Astrocyte of the hippocampus (primary cell): ENCODE data around the gene LDB3.

Experiments used
- DNase-seq: peaks from one replicate; pipeline ENCODE4 v3.0.0; 2011; ENCODE audit warnings: low read depth, low spot score

The LDB3 gene

GRCh38 chr10:86706401-86706841 lies 38.1 kb downstream of the LDB3 start:
- no peak for DNase-seq

DNA sequence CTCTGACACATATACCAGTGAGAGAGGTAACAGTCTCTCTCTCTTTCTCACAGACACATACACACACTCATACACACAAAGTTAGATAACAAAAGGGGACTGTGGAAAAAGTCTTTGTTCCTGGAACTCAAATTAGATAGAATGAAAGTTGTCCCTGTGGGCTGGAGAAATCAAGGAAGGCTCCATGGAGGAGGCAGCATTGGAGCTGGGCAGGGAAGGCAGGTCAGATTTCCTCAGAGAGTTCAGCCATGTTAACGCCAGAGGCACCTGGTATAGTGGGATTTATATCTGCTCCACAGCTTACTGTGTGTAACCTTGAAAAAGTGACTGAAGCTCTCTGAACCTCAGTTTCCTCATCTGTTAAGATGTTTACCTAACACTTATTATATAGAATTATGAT lies 38.7 kb downstream of the LDB3 start:
- DNase-seq: no peak

- no peak for DNase-seq
Observed at GRCh38 chr10:86707505-86707904, 39.2 kb downstream of the LDB3 start.

DNA sequence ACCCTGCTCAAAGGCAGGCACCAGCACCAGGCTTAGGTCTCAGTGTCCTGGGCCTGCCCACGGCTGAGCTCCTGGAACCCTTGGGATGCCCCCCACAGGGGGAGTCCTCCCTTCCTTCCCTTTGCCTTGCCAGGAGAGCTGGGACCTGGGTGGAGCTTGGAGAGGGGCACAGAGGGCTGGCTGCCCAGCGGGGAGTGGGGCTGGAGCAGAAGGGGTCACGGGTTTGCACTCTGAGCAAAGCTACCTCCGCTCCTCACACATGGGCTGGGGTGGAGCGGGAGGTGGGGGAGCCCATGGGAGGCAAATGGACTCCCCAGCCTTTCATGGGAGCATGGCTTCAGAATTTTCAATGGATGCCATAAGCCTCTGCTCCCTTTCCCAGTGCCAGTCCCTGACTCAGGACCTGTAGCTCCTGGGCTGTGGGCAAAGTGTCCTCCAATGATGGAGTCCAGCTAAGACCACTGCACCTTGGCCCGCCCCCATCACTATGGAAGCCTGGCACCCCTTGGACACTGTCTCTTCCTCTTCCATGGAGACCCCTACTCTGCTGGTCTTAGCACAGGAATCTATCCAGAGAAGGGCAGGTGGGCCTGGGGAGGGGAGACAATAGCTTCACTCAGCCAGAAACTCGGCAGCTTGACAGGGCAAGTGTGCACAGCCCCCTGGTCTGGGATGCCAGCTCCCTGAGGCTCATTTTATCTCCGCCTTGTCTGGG lies 39.9 kb downstream of the LDB3 start:
- no peak for DNase-seq

- DNase-seq: no peak
Observed at GRCh38 chr10:86708783-86709380, 40.6 kb downstream of the LDB3 start.

- DNase-seq: no peak
Observed at GRCh38 chr10:86709396-86710185, 41.3 kb downstream of the LDB3 start.

- DNase-seq: peak; percentile 98
Observed at GRCh38 chr10:86710987-86711512, 42.7 kb downstream of the LDB3 start.

DNA sequence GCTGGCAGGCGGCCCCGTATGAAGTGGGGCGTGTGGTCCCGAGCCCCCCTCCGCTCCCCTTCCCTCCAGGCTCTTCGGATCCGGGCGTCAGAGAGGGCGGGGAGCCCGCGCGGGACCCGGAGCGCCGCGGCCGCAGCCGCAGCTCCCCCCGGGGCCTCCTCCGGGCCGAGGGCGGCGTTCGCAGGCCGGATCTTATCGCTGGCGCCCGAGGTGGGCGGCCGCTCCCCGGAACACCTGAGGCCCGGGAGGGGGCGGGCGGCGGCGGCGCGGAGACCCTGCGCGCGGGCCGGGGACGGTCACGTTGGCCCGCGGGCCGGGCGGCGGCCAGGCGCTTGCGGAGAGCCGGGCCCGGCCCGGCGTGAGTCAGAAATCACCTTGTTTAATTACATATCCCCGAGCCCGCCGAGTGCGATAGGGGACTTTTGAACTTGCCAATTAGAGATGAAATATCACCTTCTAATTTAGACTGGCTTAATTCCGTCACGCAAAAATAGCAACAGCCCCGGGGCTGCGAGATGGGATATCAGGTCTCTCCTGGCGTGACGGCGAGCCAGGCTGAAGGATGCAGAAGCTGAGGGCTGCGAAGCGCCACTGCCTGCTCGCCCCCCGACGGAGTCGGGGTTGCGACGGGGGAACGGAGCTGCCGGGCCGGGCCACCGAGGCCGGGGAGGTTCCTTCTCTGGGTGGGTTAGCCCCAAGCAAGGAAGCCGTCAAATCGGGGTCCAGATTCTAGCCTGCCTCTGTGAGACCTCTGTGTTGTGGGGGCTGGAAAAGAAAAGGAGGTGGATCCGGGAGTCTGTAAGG lies 43.4 kb downstream of the LDB3 start:
- peak; percentile 73 for DNase-seq

DNA sequence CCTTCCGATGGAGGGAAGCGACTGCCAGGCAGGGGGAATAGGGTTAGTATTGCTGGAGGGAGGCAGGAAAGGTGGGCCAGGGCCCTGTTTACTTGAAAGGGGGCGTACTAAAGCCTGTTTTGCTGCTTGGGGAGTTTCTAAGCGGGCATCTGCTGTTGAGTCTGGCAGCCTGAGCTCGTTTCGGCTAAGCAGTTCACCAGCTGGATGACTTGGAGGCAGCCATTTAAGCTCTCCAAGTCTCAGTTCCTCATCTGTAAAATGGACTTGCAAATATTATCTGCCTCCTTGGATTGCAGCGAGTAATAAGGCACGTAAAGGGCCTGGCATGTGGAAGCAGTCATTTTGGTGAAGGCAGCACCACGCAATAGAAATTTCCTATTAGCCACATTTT lies 44.0 kb downstream of the LDB3 start:
- DNase-seq: no peak

GRCh38 chr10:86715156-86715795 lies 47.0 kb downstream of the LDB3 start:
- DNase-seq: no peak

- DNase-seq: no peak
Observed at GRCh38 chr10:86715836-86716235, 47.5 kb downstream of the LDB3 start.

- DNase-seq: no peak
Observed at GRCh38 chr10:86716466-86716865, 48.2 kb downstream of the LDB3 start.

- no peak for DNase-seq
Observed at GRCh38 chr10:86718556-86718955, 50.2 kb downstream of the LDB3 start.

DNA sequence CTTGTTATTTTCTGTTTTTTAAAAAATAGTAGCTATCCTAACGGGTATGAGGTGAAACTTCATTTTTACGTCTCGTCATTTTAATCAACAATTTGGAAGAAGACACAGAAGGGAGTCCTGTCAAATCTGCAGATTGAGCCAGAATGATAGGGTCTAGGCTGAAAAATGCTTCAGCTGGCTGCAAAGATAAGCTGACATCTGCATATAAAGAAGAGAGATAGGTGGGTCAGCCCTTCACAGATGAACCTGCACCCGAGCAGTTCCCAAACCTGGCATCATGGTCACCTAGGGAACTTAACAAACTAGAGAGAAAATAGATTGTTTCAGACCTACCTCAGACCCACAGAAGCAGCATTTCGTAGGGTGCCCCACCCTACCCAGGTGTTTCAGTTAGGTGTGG lies 52.9 kb downstream of the LDB3 start:
- no peak for DNase-seq

GRCh38 chr10:86723009-86723408 lies 54.7 kb downstream of the LDB3 start:
- DNase-seq: no peak

DNA sequence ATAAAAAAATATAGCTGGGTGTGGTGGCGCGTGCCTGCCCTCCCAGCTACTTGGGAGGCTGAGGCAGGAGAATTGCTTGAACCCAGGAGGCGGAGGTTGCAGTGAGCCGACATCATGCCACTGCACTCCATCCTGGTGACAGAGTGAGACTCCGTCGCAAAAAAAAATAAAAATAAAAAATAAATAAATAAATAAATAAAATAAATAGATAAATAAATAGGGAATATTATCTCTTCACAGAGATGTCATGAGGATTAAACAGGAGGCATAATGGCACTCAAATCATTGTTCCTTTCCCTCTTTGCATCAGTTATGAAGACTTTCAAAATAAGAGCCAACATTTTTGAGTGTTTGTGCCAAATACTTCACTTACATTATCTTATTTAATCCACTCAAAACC lies 56.1 kb downstream of the LDB3 start:
- DNase-seq: no peak

GRCh38 chr10:86725980-86726676 lies 57.8 kb downstream of the LDB3 start:
- no peak for DNase-seq

GRCh38 chr10:86726677-86726999 lies 58.3 kb downstream of the LDB3 start:
- no peak for DNase-seq

GRCh38 chr10:86727470-86727869 lies 59.2 kb downstream of the LDB3 start:
- DNase-seq: no peak

GRCh38 chr10:86728056-86728455 lies 59.7 kb downstream of the LDB3 start:
- DNase-seq: no peak

DNA sequence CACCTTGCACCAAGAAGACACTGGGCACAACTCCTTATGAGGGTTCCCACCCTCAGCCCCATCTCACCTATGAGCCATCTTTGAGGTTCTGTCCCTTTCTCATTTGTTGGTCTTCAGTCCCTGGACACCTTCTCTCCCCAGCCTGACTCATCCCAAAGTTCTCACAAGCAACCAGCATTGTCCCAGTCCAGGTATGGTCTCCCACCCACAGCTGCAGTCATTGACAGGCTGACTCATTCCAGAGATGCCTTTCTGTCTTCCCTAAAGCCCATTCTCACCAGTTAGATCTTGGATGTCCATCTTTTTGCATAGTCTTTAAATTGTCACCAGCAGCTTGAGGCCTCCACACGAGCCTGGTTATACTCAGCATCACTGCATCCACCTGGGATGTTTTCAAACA lies 61.4 kb downstream of the LDB3 start:
- no peak for DNase-seq
